Suprapubic skin (tissue), 4 donors: ENCODE data around the gene SHC3. TPM values are rescaled to one million over a fixed set of nuclear protein-coding genes. Genes with fewer than 3 reads are reported as not detected.
"Not testable (repeated sequence)": the region's sequence is repeated elsewhere in the genome, so short reads cannot be mapped to it uniquely, and the experiment has no call there.

Experiments used
- DNase-seq, 2 donors: peaks; one replicate each; pipeline ENCODE4 v3.0.0-alpha.2; 2019; ENCODE audit warnings: low spot score in 2 of 2
- H3K27ac ChIP-seq: fragments of 200-600 bp; sonication (generic); one replicate; pipeline ENCODE4 v1.5.1; 2019
- H3K27me3 ChIP-seq: fragments of 200-600 bp; sonication (generic); one replicate; pipeline ENCODE4 v1.5.1; 2019
- H3K36me3 ChIP-seq: fragments of 200-600 bp; sonication (generic); one replicate; pipeline ENCODE4 v1.5.1; 2019
- H3K4me1 ChIP-seq: fragments of 200-600 bp; sonication (generic); one replicate; pipeline ENCODE4 v1.5.1; 2019
- H3K4me3 ChIP-seq: fragments of 200-600 bp; sonication (generic); one replicate; pipeline ENCODE4 v1.5.1; 2019; ENCODE audit warnings: mild to moderate bottlenecking
- H3K9me3 ChIP-seq: fragments of 200-600 bp; sonication (generic); one replicate; pipeline ENCODE4 v1.5.1; 2019
- CTCF ChIP-seq, 2 donors: fragments of 200-600 bp in 1 of 2; fragments of 450-650 bp in 1 of 2; sonication (generic) in 1 of 2; IDR thresholded peaks; one replicate each; pipeline ENCODE4 v1.5.1; 2016 to 2019; ENCODE audit warnings: antibody characterized with exemption in 2 of 2, mild to moderate bottlenecking in 1 of 2, moderate library complexity in 1 of 2
- EP300 ChIP-seq: sonication (generic); formaldehyde crosslinking; IDR thresholded peaks from one replicate; pipeline ENCODE4 v1.6.1; 2017; ENCODE audit warnings: antibody characterized with exemption
- POLR2A ChIP-seq, 2 donors: fragments of 450-650 bp; IDR thresholded peaks; one replicate each; pipeline ENCODE4 v1.6.1; 2017; ENCODE audit warnings: antibody characterized with exemption in 2 of 2, mild to moderate bottlenecking in 2 of 2, moderate library complexity in 2 of 2
- POLR2AphosphoS5 ChIP-seq, 3 donors: sonication (generic); formaldehyde crosslinking; IDR thresholded peaks; one replicate each; pipeline ENCODE4 v1.6.1; 2017; ENCODE audit warnings: antibody characterized with exemption in 3 of 3
- WGBS: methylation state at CpG from one replicate; pipeline ENCODE4 v1.1.5; 2018; 5-methylcytosine and 5-hydroxymethylcytosine counted together
- total RNA-seq, 4 donors: library from RNA; depleted of rRNA; stranded (reverse); fragments of >200 nt; gene quantifications; one replicate each; pipeline ENCODE4 v1.1.0, GENCODE V29; 2016

Gene SHC3
- total RNA-seq, 4 donors from 2014 or later: 1.7 to 6.0 (median 3.2) TPM

GRCh38 chr9:89213396-89213880 lies 34.8 kb upstream of the SHC3 start:
- Histone ChIP-seq H3K4me1 (no peaks in the 10 kb centered on the region), H3K27me3 (no peaks in the 10 kb centered on the region), H3K4me3 (no peak overlapping the region), H3K36me3 (no peaks in the 10 kb centered on the region), H3K27ac (no peak overlapping the region), H3K9me3 (no peaks in the 10 kb centered on the region)
- DNase-seq: no peak
- 79% methylated on average over 3 of the region's 3 CpGs for WGBS
- TF ChIP-seq POLR2A (IDR thresholded peaks at IDR 0.05) (no peak), CTCF (IDR thresholded peaks at IDR 0.05) (no peak), EP300 (no peak)

DNA sequence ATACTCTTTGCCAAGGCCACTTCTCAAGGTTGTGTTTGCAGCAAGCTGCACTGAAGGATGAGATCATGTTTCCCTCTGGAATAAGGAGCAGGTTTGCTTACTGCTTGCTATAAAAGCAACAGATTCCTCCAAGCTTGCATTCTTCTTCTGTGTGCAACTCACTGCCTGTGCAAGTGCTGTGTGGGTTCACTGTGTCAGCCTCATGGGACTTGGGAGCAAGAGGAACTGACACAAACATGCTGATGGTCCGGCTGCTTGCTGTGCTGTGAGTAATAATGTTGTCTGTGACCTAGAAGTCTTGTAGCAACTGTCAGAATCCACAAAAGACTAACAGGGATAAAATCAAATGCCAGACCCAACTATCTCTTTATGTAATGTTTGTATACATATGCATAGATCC lies 33.6 kb upstream of the SHC3 start:
- no peaks in the 10 kb centered on the region for H3K9me3 ChIP-seq
- H3K4me3 ChIP-seq: no peak overlapping the region
- DNase-seq: no peak
- WGBS: 83% methylated on average over 1 of the region's 1 CpG
- no peak overlapping the region for H3K27ac ChIP-seq
- H3K36me3 ChIP-seq: no peaks in the 10 kb centered on the region
- TF ChIP-seq CTCF (IDR thresholded peaks at IDR 0.05): no peak
- no peaks in the 10 kb centered on the region for H3K4me1 ChIP-seq
- H3K27me3 ChIP-seq: no peaks in the 10 kb centered on the region

- not testable (repeated sequence) for H3K27me3 ChIP-seq
- 80% methylated on average over 2 of the region's 21 CpGs for WGBS
Measured at GRCh38 chr9:89209311-89209710, 30.7 kb upstream of the SHC3 start.

DNA sequence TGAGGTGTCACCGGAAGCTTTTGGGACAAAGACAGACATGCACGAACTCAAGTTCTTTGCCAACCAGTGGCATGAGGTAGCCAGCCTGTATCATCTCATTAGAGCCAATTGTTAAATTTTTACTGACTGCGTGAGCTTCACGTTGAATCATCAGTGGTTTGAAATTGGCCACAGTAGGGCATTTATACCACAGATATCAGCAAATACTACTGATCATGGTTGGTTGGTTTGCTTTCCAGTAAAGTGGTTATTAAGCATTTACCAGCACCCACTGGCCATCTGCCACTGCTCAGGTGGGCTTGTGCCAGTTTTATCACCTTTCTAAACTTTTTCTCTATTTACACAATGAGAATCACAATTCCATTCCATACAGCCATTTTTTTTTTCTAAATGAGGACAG lies 28.4 kb upstream of the SHC3 start:
- WGBS: 71% methylated on average over 4 of the region's 4 CpGs
- Histone ChIP-seq H3K4me1 (no peaks in the 10 kb centered on the region), H3K9me3 (no peaks in the 10 kb centered on the region), H3K27me3 (no peaks in the 10 kb centered on the region), H3K4me3 (no peak overlapping the region), H3K36me3 (no peaks in the 10 kb centered on the region), H3K27ac (no peak overlapping the region)
- DNase-seq: no peak
- TF ChIP-seq EP300 (no peak), POLR2A (IDR thresholded peaks at IDR 0.05) (no peak), CTCF (IDR thresholded peaks at IDR 0.05) (no peak), POLR2AphosphoS5 (IDR thresholded peaks at IDR 0.05) (no peak)

More at GRCh38 chr9:89209311-89209710, 30.7 kb upstream of the SHC3 start:
- H3K27ac ChIP-seq, H3K4me1 ChIP-seq, H3K9me3 ChIP-seq, DNase-seq, H3K36me3 ChIP-seq, H3K4me3 ChIP-seq: not testable (repeated sequence)

- no peak overlapping the region for H3K4me3 ChIP-seq
- H3K4me1 ChIP-seq: no peaks in the 10 kb centered on the region
- H3K36me3 ChIP-seq: no peaks in the 10 kb centered on the region
- TF ChIP-seq POLR2AphosphoS5 (IDR thresholded peaks at IDR 0.05) (no peak), CTCF (IDR thresholded peaks at IDR 0.05) (no peak), EP300 (no peak), POLR2A (IDR thresholded peaks at IDR 0.05) (no peak)
- no peaks in the 10 kb centered on the region for H3K27me3 ChIP-seq
- no peak overlapping the region for H3K27ac ChIP-seq
- 68% methylated on average over 5 of the region's 5 CpGs for WGBS
- no peaks in the 10 kb centered on the region for H3K9me3 ChIP-seq
- no peak for DNase-seq
Measured at GRCh38 chr9:89204801-89205200, 26.2 kb upstream of the SHC3 start.

- no peak overlapping the region for H3K4me3 ChIP-seq
- H3K27me3 ChIP-seq: no peaks in the 10 kb centered on the region
- no peaks in the 10 kb centered on the region for H3K36me3 ChIP-seq
- no peak overlapping the region for H3K27ac ChIP-seq
- TF ChIP-seq EP300: no peak
- TF ChIP-seq POLR2A (IDR thresholded peaks at IDR 0.05): no peak
- TF ChIP-seq POLR2AphosphoS5 (IDR thresholded peaks at IDR 0.05): no peak
- 70% methylated on average over 5 of the region's 5 CpGs for WGBS
- DNase-seq: no peak
- peaks cover 14% of the 10 kb centered on the region for H3K9me3 ChIP-seq
- no peaks in the 10 kb centered on the region for H3K4me1 ChIP-seq
Measured at GRCh38 chr9:89195131-89195797, 16.6 kb upstream of the SHC3 start.
